ENCODE measurements around the gene PHF12.

PHF12 gene

GRCh38 chr17:28991779-28992178 lies 40.5 kb upstream of the PHF12 start:
- TF ChIP-seq TCF12 (IDR thresholded peaks at IDR 0.05; ENCODE audit: low read depth) (no peak), CREB1 (IDR thresholded peaks at IDR 0.05; ENCODE audit: low read depth) (no peak), EP300 (IDR thresholded peaks at IDR 0.05; ENCODE audit: borderline replicate concordance) (no peak), RAD21 (IDR thresholded peaks at IDR 0.05; ENCODE audit: low read depth) (no peak), NFIC (IDR thresholded peaks at IDR 0.05) (no peak), TEAD4 (IDR thresholded peaks at IDR 0.05) (no peak), CEBPB (IDR thresholded peaks at IDR 0.05) (no peak), YY1 (IDR thresholded peaks at IDR 0.05; ENCODE audit: low read depth) (no peak), REST (IDR thresholded peaks at IDR 0.05; ENCODE audit: low read depth) (no peak), EGR1 (IDR thresholded peaks at IDR 0.05) (no peak), USF1 (IDR thresholded peaks at IDR 0.05) (no peak), FOXM1 (IDR thresholded peaks at IDR 0.05; ENCODE audit: borderline replicate concordance, low read depth) (no peak), ZBTB7A (IDR thresholded peaks at IDR 0.05; ENCODE audit: low read depth) (no peak), MAX (IDR thresholded peaks at IDR 0.05) (no peak), TAF1 (IDR thresholded peaks at IDR 0.05; ENCODE audit: low read depth) (no peak)

GRCh38 chr17:28989028-28989427 lies 37.7 kb upstream of the PHF12 start:
- TF ChIP-seq MAX (IDR thresholded peaks at IDR 0.05) (no peak), TEAD4 (IDR thresholded peaks at IDR 0.05) (peak; percentile 81), REST (IDR thresholded peaks at IDR 0.05; ENCODE audit: low read depth) (no peak), CREB1 (IDR thresholded peaks at IDR 0.05; ENCODE audit: low read depth) (no peak), YY1 (IDR thresholded peaks at IDR 0.05; ENCODE audit: low read depth) (no peak), CEBPB (IDR thresholded peaks at IDR 0.05) (no peak), TCF12 (IDR thresholded peaks at IDR 0.05; ENCODE audit: low read depth) (no peak), RAD21 (IDR thresholded peaks at IDR 0.05; ENCODE audit: low read depth) (no peak), NFIC (IDR thresholded peaks at IDR 0.05) (peak; percentile 57), ZBTB7A (IDR thresholded peaks at IDR 0.05; ENCODE audit: low read depth) (no peak), EP300 (IDR thresholded peaks at IDR 0.05; ENCODE audit: borderline replicate concordance) (no peak; the same call in 1 of the 2 replicates), TAF1 (IDR thresholded peaks at IDR 0.05; ENCODE audit: low read depth) (no peak), EGR1 (IDR thresholded peaks at IDR 0.05) (no peak)

- peak; percentile 31; the same call in 1 of the 2 replicates for TF ChIP-seq NFIC (IDR thresholded peaks at IDR 0.05)
- TF ChIP-seq MAX (IDR thresholded peaks at IDR 0.05), result no peak
Observed at GRCh38 chr17:28988475-28988874, 37.2 kb upstream of the PHF12 start.

GRCh38 chr17:28986714-28987655 lies 35.7 kb upstream of the PHF12 start:
- TF ChIP-seq YY1 (IDR thresholded peaks at IDR 0.05; ENCODE audit: low read depth) (no peak), EGR1 (IDR thresholded peaks at IDR 0.05) (no peak), TEAD4 (IDR thresholded peaks at IDR 0.05) (no peak), RAD21 (IDR thresholded peaks at IDR 0.05; ENCODE audit: low read depth) (no peak), MAX (IDR thresholded peaks at IDR 0.05) (no peak), CREB1 (IDR thresholded peaks at IDR 0.05; ENCODE audit: low read depth) (no peak), EP300 (IDR thresholded peaks at IDR 0.05; ENCODE audit: borderline replicate concordance) (no peak), USF1 (IDR thresholded peaks at IDR 0.05) (no peak), TAF1 (IDR thresholded peaks at IDR 0.05; ENCODE audit: low read depth) (no peak), NFIC (IDR thresholded peaks at IDR 0.05) (no peak), FOXM1 (IDR thresholded peaks at IDR 0.05; ENCODE audit: borderline replicate concordance, low read depth) (no peak), REST (IDR thresholded peaks at IDR 0.05; ENCODE audit: low read depth) (no peak)
